ENCODE measurements around the gene VSIR. TPM values are rescaled to one million over a fixed set of nuclear protein-coding genes. Genes with fewer than 3 reads are reported as not detected.

Gene VSIR
- total and polyA plus RNA-seq, 9 of the 15 experiments (the other 6 are each of a cell fraction or from before 2014, with no cell fraction given), result 0.14 to 20.5 (median 9.3) TPM

- no peaks in the 10 kb centered on the region for H3K9me3 ChIP-seq (replicated peaks; ENCODE audit: control insufficient read depth, insufficient read depth, low read depth, low read length)
- H4K20me1 ChIP-seq (replicated peaks; ENCODE audit: control insufficient read depth, insufficient read depth, low read length), result 0 out of 2 replicates have a peak, but pooled peaks cover 3% of the 10 kb centered on the region
- no peak overlapping the region for H3K27ac ChIP-seq (ENCODE audit: extremely low read depth, low read depth, low read length)
- intact Hi-C loops (cut with micrococcal nuclease) (no loop called here), in situ Hi-C loops (cut with MboI) (no loop called here)
- DNase-seq (ENCODE audit: extremely low read depth in 1 of 4, low spot score in 3 of 4) (no peak), FAIRE-seq (no peak), ATAC-seq (no peak)
- no peak overlapping the region for H3K9ac ChIP-seq (ENCODE audit: insufficient read depth in 1 of 2, low read depth in 2 of 2, low read length in 2 of 2)
- H3K4me3 ChIP-seq, result no peak overlapping the region
- H3K79me2 ChIP-seq (ENCODE audit: control insufficient read depth, insufficient read depth, low read length), result no peaks in the 10 kb centered on the region
- POLR2A ChIA-PET, result interaction anchor here (0.9 kb wide), 1 partner anchor 250 kb away, joined by 3 read pairs; no protein-coding TSS in a partner anchor
- CTCF ChIA-PET (ENCODE audit: low intra/inter-chr PET ratio), result no interaction called here
- H3K4me2 ChIP-seq (ENCODE audit: insufficient read depth, low read length), result no peak overlapping the region
- no peak overlapping the region for H2AFZ ChIP-seq (ENCODE audit: low read depth, low read length)
- BruUV-seq (replicated peaks), result no TSS peak
- 19% methylated on average over 11 of the region's 11 CpGs for WGBS (ENCODE audit: insufficient coverage, low coverage, missing lambda C conversion rate)
- H3K36me3 ChIP-seq (ENCODE audit: control insufficient read depth, insufficient read depth, low read length), result no peaks in the 10 kb centered on the region
- peaks cover 12% of the 10 kb centered on the region in 2 experiments; a peak in 4 of 5 replicates for H3K4me1 ChIP-seq (replicated peaks in 1 of 2; ENCODE audit: control insufficient read depth in 2 of 2, insufficient read depth in 2 of 2, low read length in 2 of 2)
- H3K27me3 ChIP-seq (ENCODE audit: control insufficient read depth in 2 of 2, insufficient read depth in 2 of 2, low read length in 2 of 2), result peaks cover 4 to 32% of the 10 kb centered on the region in 2 experiments; a peak in 2 of 5 replicates
- no peaks in the 10 kb centered on the region for H3K9me1 ChIP-seq (ENCODE audit: control insufficient read depth, insufficient read depth, low read length)
- TF ChIP-seq NFE2L1 (tag; IDR thresholded peaks at IDR 0.05; ENCODE audit: borderline replicate concordance, low read depth) (no peak), SRSF3 (IDR thresholded peaks at IDR 0.05; ENCODE audit: insufficient read depth, low read length) (no peak), PRMT5 (CRISPR knock-in tag; IDR thresholded peaks at IDR 0.05) (no peak), NFXL1 (CRISPR knock-in tag; IDR thresholded peaks at IDR 0.05) (no peak), NEUROD1 (IDR thresholded peaks at IDR 0.05; ENCODE audit: borderline replicate concordance, low read depth, low read length, partially characterized antibody) (no peak), BCL6 (CRISPR knock-in tag; IDR thresholded peaks at IDR 0.05) (no peak), NR4A1 (CRISPR knock-in tag; IDR thresholded peaks at IDR 0.05) (no peak), NR4A1 (tag; IDR thresholded peaks at IDR 0.05) (no peak), THRA (IDR thresholded peaks at IDR 0.05) (no peak), RHOXF2B (CRISPR knock-in tag; conservative IDR thresholded peaks at IDR 0.05) (no peak), SMAD2 (IDR thresholded peaks at IDR 0.05; ENCODE audit: low read depth, low read length) (no peak), KLF6 (CRISPR knock-in tag; IDR thresholded peaks at IDR 0.05; ENCODE audit: borderline replicate concordance) (no peak)
Measured at GRCh38 chr10:71778071-71778825, 4.9 kb upstream of the VSIR start.
